Astrocyte (in vitro differentiated cells and primary cell): Measurements from ENCODE around the gene ITPKB. TPM values are rescaled to one million over a fixed set of nuclear protein-coding genes. Genes with fewer than 3 reads are reported as not detected.

Experiments used
- DNase-seq: peaks from one replicate; pipeline ENCODE4 v3.0.0-alpha.2; 2010; ENCODE audit warnings: low read depth
- FAIRE-seq: peaks from 2 replicates; lab custom pipeline; 2011; peaks lifted over from hg19 to GRCh38; lab: Jason Lieb, UNC
- H2AFZ ChIP-seq: 2 replicates; pipeline ENCODE4 v1.6.0; 2012; ENCODE audit warnings: low read depth, low read length, inconsistent platforms
- H3K27ac ChIP-seq: 2 replicates; pipeline ENCODE4 v1.5.1; 2011; ENCODE audit warnings: low read depth, low read length, inconsistent platforms
- H3K27me3 ChIP-seq: 2 replicates; pipeline ENCODE4 v1.6.0; 2011; ENCODE audit warnings: low read length, inconsistent platforms; ENCODE audit not compliant: insufficient read depth
- H3K36me3 ChIP-seq: 2 replicates; pipeline ENCODE4 v1.5.1; 2011; ENCODE audit warnings: low read length, inconsistent platforms; ENCODE audit not compliant: insufficient read depth
- H3K4me1 ChIP-seq: 2 replicates; pipeline ENCODE4 v1.5.1; 2011; ENCODE audit warnings: low read length, inconsistent platforms; ENCODE audit not compliant: insufficient read depth
- H3K4me2 ChIP-seq: 2 replicates; pipeline ENCODE4 v1.6.0; 2012; ENCODE audit warnings: low read length, inconsistent platforms
- H3K4me3 ChIP-seq: 2 replicates; pipeline ENCODE4 v1.5.1; 2011; ENCODE audit warnings: low read depth, mild to moderate bottlenecking, low read length, inconsistent platforms; ENCODE audit not compliant: insufficient read depth
- H3K79me2 ChIP-seq: 2 replicates; pipeline ENCODE4 v1.6.0; 2012; ENCODE audit warnings: mild to moderate bottlenecking, low read length, inconsistent platforms; ENCODE audit not compliant: insufficient read depth
- H3K9ac ChIP-seq: 2 replicates; pipeline ENCODE4 v1.6.0; 2012; ENCODE audit warnings: mild to moderate bottlenecking, low read length, inconsistent platforms
- H3K9me3 ChIP-seq: 2 replicates; pipeline ENCODE4 v1.5.1; 2012; ENCODE audit warnings: low read depth, mild to moderate bottlenecking, low read length, inconsistent platforms; ENCODE audit not compliant: insufficient read depth
- H4K20me1 ChIP-seq: 2 replicates; pipeline ENCODE4 v1.6.0; 2012; ENCODE audit warnings: low read length, inconsistent platforms; ENCODE audit not compliant: insufficient read depth
- H3K27ac Mint-ChIP-seq: one replicate; pipeline ENCODE4 v1.8.0; 2021; ENCODE audit warnings: mild to moderate bottlenecking, mixed read lengths; ENCODE audit not compliant: unreplicated experiment
- H3K27me3 Mint-ChIP-seq: one replicate; pipeline ENCODE4 v1.8.0; 2021; ENCODE audit warnings: low read depth, mixed read lengths; ENCODE audit not compliant: unreplicated experiment
- H3K36me3 Mint-ChIP-seq: one replicate; pipeline ENCODE4 v1.8.0; 2021; ENCODE audit warnings: low read depth, mixed read lengths; ENCODE audit not compliant: unreplicated experiment
- H3K4me1 Mint-ChIP-seq: one replicate; pipeline ENCODE4 v1.8.0; 2021; ENCODE audit warnings: low read depth, mixed read lengths; ENCODE audit not compliant: unreplicated experiment
- H3K4me3 Mint-ChIP-seq: one replicate; pipeline ENCODE4 v1.8.0; 2021; ENCODE audit warnings: mild to moderate bottlenecking, moderate library complexity, mixed read lengths; ENCODE audit not compliant: unreplicated experiment
- H3K9me3 Mint-ChIP-seq: one replicate; pipeline ENCODE4 v1.8.0; 2021; ENCODE audit warnings: mild to moderate bottlenecking, mixed read lengths; ENCODE audit not compliant: unreplicated experiment
- CTCF ChIP-seq: IDR thresholded peaks from 2 replicates; pipeline ENCODE4 v1.5.1; 2011; ENCODE audit warnings: low read depth, mild to moderate bottlenecking, inconsistent platforms, low read length, moderate library complexity; ENCODE audit not compliant: insufficient read depth
- EZH2 ChIP-seq: IDR thresholded peaks from 2 replicates; pipeline ENCODE4 v1.6.1; 2012; ENCODE audit warnings: mild to moderate bottlenecking, low read length, inconsistent platforms; ENCODE audit not compliant: insufficient read depth
- total RNA-seq: library from RNA; stranded (reverse); gene quantifications from 2 replicates; pipeline ENCODE4 v1.2.1, GENCODE V29; 2021

Gene ITPKB
- total RNA-seq, 1 donor from 2014 or later: 10.5 TPM

- no peaks in the 10 kb centered on the region for H3K9me3 Mint-ChIP-seq
- no peak overlapping the region for H3K27ac Mint-ChIP-seq
- Histone ChIP-seq H3K27ac (no peak overlapping the region), H3K4me1 (peaks cover 4% of the 10 kb centered on the region), H2AFZ (no peak overlapping the region), H3K36me3 (no peaks in the 10 kb centered on the region), H3K4me3 (no peak overlapping the region), H4K20me1 (peaks cover 36% of the 10 kb centered on the region), H3K9me3 (no peaks in the 10 kb centered on the region), H3K79me2 (peaks cover 19% of the 10 kb centered on the region), H3K4me2 (no peak overlapping the region), H3K9ac (no peak overlapping the region), H3K27me3 (no peaks in the 10 kb centered on the region)
- H3K4me3 Mint-ChIP-seq: no peak overlapping the region
- H3K27me3 Mint-ChIP-seq: no peaks in the 10 kb centered on the region
- FAIRE-seq (no peak), DNase-seq (no peak)
- TF ChIP-seq CTCF: no peak
- TF ChIP-seq EZH2: no peak
- H3K36me3 Mint-ChIP-seq: peaks cover 12% of the 10 kb centered on the region
- H3K4me1 Mint-ChIP-seq: peaks cover 24% of the 10 kb centered on the region
Observed at GRCh38 chr1:226725897-226726267, 13.2 kb downstream of the ITPKB start.

DNA sequence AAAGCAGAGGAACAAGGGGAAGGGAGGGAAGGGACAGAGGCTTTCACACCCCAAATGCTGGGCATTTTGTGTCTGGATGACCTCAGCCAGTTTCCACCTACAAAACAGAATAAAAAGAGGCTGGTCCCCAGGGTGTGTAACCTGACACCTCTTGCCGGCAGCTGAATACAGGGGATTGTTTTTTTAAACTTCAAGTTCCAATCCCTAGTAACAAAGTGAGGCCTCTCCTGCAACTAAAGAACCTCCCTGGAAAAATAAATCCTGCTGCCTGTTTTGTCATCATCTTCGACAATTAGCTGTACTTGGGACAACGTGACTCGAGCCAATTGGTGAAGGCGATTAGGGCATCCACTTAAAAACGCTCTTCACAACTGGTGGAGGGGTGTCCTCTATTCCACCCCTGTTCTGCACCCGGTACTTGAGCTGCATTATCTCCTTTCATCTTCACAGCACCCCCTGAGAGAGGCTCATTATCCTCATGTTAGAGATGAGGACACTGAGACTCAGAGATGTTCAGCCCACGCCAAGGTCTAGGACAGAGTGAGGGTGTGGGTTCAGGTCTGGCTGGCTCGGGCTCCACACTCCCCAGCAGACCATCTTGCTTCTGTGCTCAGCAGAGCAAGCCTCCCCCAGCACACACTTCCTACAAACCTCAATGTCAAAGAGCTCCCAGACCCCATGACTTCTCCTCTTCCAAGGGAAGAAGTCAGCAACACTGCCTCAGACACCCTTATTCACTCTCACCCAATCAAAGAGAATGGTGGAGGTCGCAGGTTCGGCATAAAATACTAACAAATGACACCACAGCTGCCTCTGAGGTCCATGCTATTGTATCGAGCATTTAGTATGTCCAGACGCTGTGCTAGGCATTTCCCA, 15.2 kb downstream of the ITPKB start:
- H3K36me3 ChIP-seq: no peaks in the 10 kb centered on the region
- H3K9me3 Mint-ChIP-seq: no peaks in the 10 kb centered on the region
- peaks cover 4% of the 10 kb centered on the region for H3K4me1 ChIP-seq
- H3K4me1 Mint-ChIP-seq: peaks cover 28% of the 10 kb centered on the region
- H3K27me3 ChIP-seq: no peaks in the 10 kb centered on the region
- peaks cover 14% of the 10 kb centered on the region for H3K79me2 ChIP-seq
- peak overlapping the region; percentile 2 for H3K4me3 Mint-ChIP-seq
- DNase-seq: peak; percentile 70
- peaks cover 8% of the 10 kb centered on the region for H3K36me3 Mint-ChIP-seq
- no peak for TF ChIP-seq CTCF
- no peak for TF ChIP-seq EZH2
- peaks cover 35% of the 10 kb centered on the region for H4K20me1 ChIP-seq
- no peak overlapping the region for H3K27ac ChIP-seq
- H3K9me3 ChIP-seq: no peaks in the 10 kb centered on the region
- no peak overlapping the region for H2AFZ ChIP-seq
- H3K9ac ChIP-seq: no peak overlapping the region
- H3K27ac Mint-ChIP-seq: peak overlapping the region; percentile 35
- H3K4me2 ChIP-seq: peak overlapping the region; percentile 64
- no peak overlapping the region for H3K4me3 ChIP-seq
- FAIRE-seq: no peak
- no peaks in the 10 kb centered on the region for H3K27me3 Mint-ChIP-seq
